Medulla oblongata (tissue), 1 donor: ENCODE data around the gene AANAT.

Experiments used
- DNase-seq: peaks from one replicate; pipeline ENCODE4 v3.0.0-alpha.2; 2015; ENCODE audit errors: extremely low spot score

AANAT gene

GRCh38 chr17:76490112-76490710 is 22.8 kb downstream of the AANAT start:
- no peak for DNase-seq

- DNase-seq = no peak
Measured at GRCh38 chr17:76491271-76492122, 24.1 kb downstream of the AANAT start.

- no peak for DNase-seq
Measured at GRCh38 chr17:76492123-76492988, 25.0 kb downstream of the AANAT start.

GRCh38 chr17:76492989-76493501 is 25.6 kb downstream of the AANAT start:
- DNase-seq = peak; percentile 86

GRCh38 chr17:76493505-76494167 is 26.2 kb downstream of the AANAT start:
- no peak for DNase-seq

GRCh38 chr17:76495663-76496400 is 28.4 kb downstream of the AANAT start:
- DNase-seq = no peak

GRCh38 chr17:76496464-76496863 is 29.1 kb downstream of the AANAT start:
- DNase-seq = no peak

- DNase-seq = no peak
Measured at GRCh38 chr17:76497699-76497978, 30.2 kb downstream of the AANAT start.

- DNase-seq = peak; percentile 73
Measured at GRCh38 chr17:76497979-76498875, 30.8 kb downstream of the AANAT start.

- no peak for DNase-seq
Measured at GRCh38 chr17:76498876-76499251, 31.5 kb downstream of the AANAT start.

- no peak for DNase-seq
Measured at GRCh38 chr17:76499267-76499667, 31.9 kb downstream of the AANAT start.

GRCh38 chr17:76500074-76500746 is 32.8 kb downstream of the AANAT start:
- no peak for DNase-seq

- DNase-seq = no peak
Measured at GRCh38 chr17:76500747-76501017, 33.3 kb downstream of the AANAT start.

- DNase-seq = peak; percentile 82
Measured at GRCh38 chr17:76501018-76501826, 33.8 kb downstream of the AANAT start, which contains the start of gene RHBDF2. Gene RHBDF2 (minus strand): TSS chr17:76501423. CDS start chr17:76481524, 19,899 bp downstream.

GRCh38 chr17:76501827-76502307 is 34.5 kb downstream of the AANAT start:
- no peak for DNase-seq

- no peak for DNase-seq
Measured at GRCh38 chr17:76502341-76503211, 35.2 kb downstream of the AANAT start.

GRCh38 chr17:76504117-76504516 is 36.7 kb downstream of the AANAT start:
- no peak for DNase-seq
